Subcutaneous abdominal adipose tissue (tissue), 5 donors: ENCODE results near the gene MS4A4E.

Source experiments
- H3K27ac ChIP-seq: one replicate; pipeline ENCODE4 v1.7.0; 2013; ENCODE audit warnings: low read depth, mild to moderate bottlenecking, inconsistent platforms, low read length, moderate library complexity
- H3K27me3 ChIP-seq, 5 donors: one replicate each; pipeline ENCODE4 v1.7.0; 2013; ENCODE audit warnings: low read length in 5 of 5, inconsistent platforms in 1 of 5; ENCODE audit not compliant: control insufficient read depth in 5 of 5, insufficient read depth in 4 of 5
- H3K36me3 ChIP-seq, 5 donors: one replicate each; pipeline ENCODE4 v1.7.0; 2013; ENCODE audit warnings: low read length in 5 of 5; ENCODE audit not compliant: control insufficient read depth in 5 of 5, insufficient read depth in 5 of 5
- H3K4me1 ChIP-seq, 5 donors: one replicate each; pipeline ENCODE4 v1.7.0; 2013; ENCODE audit warnings: low read length in 5 of 5, mild to moderate bottlenecking in 3 of 5, moderate library complexity in 1 of 5; ENCODE audit not compliant: control insufficient read depth in 5 of 5, insufficient read depth in 5 of 5
- H3K4me3 ChIP-seq, 5 donors: one replicate each; pipeline ENCODE4 v1.7.0; 2013; ENCODE audit warnings: low read length in 5 of 5, low read depth in 1 of 5
- H3K9ac ChIP-seq, 5 donors: one replicate each; pipeline ENCODE4 v1.7.0; 2013; ENCODE audit warnings: low read length in 5 of 5, mild to moderate bottlenecking in 4 of 5, moderate library complexity in 3 of 5
- H3K9me3 ChIP-seq, 5 donors: one replicate each; pipeline ENCODE4 v1.7.0; 2013; ENCODE audit warnings: low read length in 5 of 5; ENCODE audit not compliant: control insufficient read depth in 5 of 5
- donor health status: healthy.
- donor health status: healthy.
- donor health status: healthy.
- donor health status: healthy.
- donor health status: healthy.

The MS4A4E gene

GRCh38 chr11:60230681-60231080 is 12.3 kb downstream of the MS4A4E start:
- Histone ChIP-seq H3K4me3 (no peak overlapping the region), H3K36me3 (no peaks in the 10 kb centered on the region), H3K27ac (no peak overlapping the region), H3K27me3 (no peaks in the 10 kb centered on the region), H3K9me3 (peaks cover 0 to 4% (median 0%) of the 10 kb centered on the region in 5 donors), H3K9ac (no peak overlapping the region), H3K4me1 (peaks cover 0 to 3% (median 0%) of the 10 kb centered on the region in 5 donors)

DNA sequence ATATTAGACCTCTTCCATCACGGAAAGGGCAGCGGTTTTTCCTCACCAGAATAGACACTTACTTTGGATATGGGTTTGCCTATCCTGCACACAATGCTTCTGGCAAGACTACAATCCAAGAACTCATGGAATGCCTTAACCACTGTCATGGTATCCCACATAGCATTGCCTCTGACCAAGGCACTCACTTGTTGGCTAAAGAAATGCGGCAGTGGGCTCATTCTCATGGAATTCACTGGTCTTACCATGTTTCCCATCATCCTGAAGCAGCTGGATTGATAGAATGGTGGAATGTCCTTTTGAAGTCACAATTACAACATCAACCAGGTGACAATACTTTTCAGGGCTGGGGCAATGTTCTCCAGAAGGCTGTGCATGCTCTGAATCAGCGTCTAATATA is 20.8 kb downstream of the MS4A4E start:
- Histone ChIP-seq H3K9me3 (no peaks in the 10 kb centered on the region), H3K27ac (no peak overlapping the region), H3K9ac (no peak overlapping the region)

DNA sequence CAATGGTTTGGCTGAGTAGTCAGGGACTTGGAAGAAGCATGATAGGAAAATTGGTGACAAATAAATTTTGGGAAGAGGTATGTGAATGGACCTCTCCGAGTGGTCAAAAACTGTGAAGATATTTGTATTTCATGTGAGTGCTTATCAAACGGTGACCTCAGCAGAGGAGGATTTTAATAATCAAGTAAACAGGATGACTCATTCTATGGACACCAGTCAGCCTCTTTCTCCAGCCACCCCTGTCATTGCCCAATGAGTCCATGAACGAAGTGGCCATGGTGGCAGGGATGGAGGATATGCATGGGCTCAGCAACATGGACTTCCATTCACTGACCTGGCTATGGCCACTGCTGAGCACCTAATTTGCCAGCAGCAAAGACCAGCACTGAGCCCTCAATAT is 21.2 kb downstream of the MS4A4E start:
- Histone ChIP-seq H3K27ac (no peak overlapping the region), H3K36me3 (no peaks in the 10 kb centered on the region)

More for the DNA sequence above, 20.8 kb downstream of the MS4A4E start:
- H3K4me3 ChIP-seq: no peak overlapping the region
- H3K4me1 ChIP-seq: no peaks in the 10 kb centered on the region
- H3K27me3 ChIP-seq: no peaks in the 10 kb centered on the region
- no peaks in the 10 kb centered on the region for H3K36me3 ChIP-seq

GRCh38 chr11:60221181-60221580 is 21.8 kb downstream of the MS4A4E start:
- no peaks in the 10 kb centered on the region for H3K9me3 ChIP-seq
- no peak overlapping the region for H3K9ac ChIP-seq
- H3K36me3 ChIP-seq: no peaks in the 10 kb centered on the region
- H3K27ac ChIP-seq: no peak overlapping the region
- H3K27me3 ChIP-seq: no peaks in the 10 kb centered on the region
- no peaks in the 10 kb centered on the region for H3K4me1 ChIP-seq
- no peak overlapping the region for H3K4me3 ChIP-seq

More for the DNA sequence above, 21.2 kb downstream of the MS4A4E start:
- H3K27me3 ChIP-seq: no peaks in the 10 kb centered on the region
- no peak overlapping the region for H3K9ac ChIP-seq
- H3K9me3 ChIP-seq: no peaks in the 10 kb centered on the region
- no peaks in the 10 kb centered on the region for H3K4me1 ChIP-seq
- H3K4me3 ChIP-seq: no peak overlapping the region

DNA sequence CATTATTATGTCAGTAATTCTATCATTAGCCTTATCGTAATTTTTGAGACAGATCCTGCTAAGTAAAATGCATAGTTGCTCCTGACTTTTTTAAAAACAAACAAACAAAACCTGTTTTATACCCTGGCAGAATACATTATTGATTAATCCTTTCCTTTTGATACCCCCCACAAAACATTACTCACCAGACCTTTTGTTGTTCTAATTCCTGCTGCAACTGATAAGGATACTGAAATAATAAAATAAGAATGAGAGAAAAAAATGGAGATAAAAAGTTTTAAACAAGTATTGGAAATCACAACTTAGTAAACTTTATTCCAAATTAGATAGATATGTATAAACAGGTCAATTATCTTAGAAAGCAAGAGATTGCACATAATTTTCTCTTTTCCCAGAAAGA is 28.6 kb downstream of the MS4A4E start:
- H3K27ac ChIP-seq: no peak overlapping the region
- H3K4me1 ChIP-seq: no peaks in the 10 kb centered on the region
- no peaks in the 10 kb centered on the region for H3K36me3 ChIP-seq
- no peaks in the 10 kb centered on the region for H3K9me3 ChIP-seq
- H3K27me3 ChIP-seq: no peaks in the 10 kb centered on the region
- H3K9ac ChIP-seq: no peak overlapping the region
- no peak overlapping the region for H3K4me3 ChIP-seq

- H3K4me1 ChIP-seq: no peaks in the 10 kb centered on the region
- no peak overlapping the region for H3K4me3 ChIP-seq
- H3K9me3 ChIP-seq: no peaks in the 10 kb centered on the region
- no peak overlapping the region for H3K27ac ChIP-seq
- H3K27me3 ChIP-seq: no peaks in the 10 kb centered on the region
- H3K9ac ChIP-seq: no peak overlapping the region
- peaks cover 0 to 4% (median 0%) of the 10 kb centered on the region in 5 donors for H3K36me3 ChIP-seq
These were observed 31.7 kb downstream of the MS4A4E start for GRCh38 chr11:60211206-60211605.

DNA sequence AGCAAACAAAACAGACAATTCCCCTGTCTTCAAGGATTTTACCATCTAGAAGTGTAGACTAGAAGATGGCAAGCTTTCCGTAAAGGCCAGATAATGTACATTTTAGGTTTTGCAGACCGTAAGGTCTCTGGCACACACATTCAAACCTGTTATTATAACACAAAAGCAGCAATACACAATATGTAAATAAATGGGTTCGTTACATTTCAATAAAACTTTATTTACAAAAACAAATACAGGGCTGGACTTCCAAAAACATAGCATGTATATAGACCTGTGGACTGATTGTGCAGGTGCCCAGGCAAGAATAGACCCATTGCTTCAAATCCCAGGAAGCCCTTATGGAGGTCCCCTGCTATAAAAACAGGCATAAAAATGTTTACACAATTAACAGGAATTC is 33.0 kb downstream of the MS4A4E start:
- H3K4me3 ChIP-seq: no peak overlapping the region
- H3K9ac ChIP-seq: no peak overlapping the region
- H3K27ac ChIP-seq: no peak overlapping the region
- H3K9me3 ChIP-seq: no peaks in the 10 kb centered on the region
- no peaks in the 10 kb centered on the region for H3K27me3 ChIP-seq
- H3K4me1 ChIP-seq: no peaks in the 10 kb centered on the region
- peaks cover 0 to 4% (median 0%) of the 10 kb centered on the region in 5 donors for H3K36me3 ChIP-seq

DNA sequence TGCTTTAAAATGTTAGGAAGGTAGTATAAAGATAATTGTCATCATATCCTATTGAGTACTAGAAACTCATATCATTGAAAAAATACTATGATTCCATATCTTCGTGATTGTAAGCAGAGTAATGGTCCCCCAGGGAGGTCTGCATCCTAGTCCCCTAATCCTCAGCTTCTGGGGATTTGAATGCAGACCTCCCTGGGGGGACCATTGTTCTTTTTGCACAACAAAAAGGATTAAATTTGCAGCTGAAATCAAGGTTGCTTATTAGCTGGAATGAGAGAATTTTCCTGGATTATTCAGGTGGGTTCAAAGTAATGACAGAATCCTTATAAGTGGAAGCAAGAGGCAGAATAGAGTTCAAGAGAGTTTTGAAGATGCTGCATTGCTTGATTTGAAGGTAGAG is 34.0 kb downstream of the MS4A4E start:
- H3K36me3 ChIP-seq: peaks cover 0 to 4% (median 0%) of the 10 kb centered on the region in 5 donors

DNA sequence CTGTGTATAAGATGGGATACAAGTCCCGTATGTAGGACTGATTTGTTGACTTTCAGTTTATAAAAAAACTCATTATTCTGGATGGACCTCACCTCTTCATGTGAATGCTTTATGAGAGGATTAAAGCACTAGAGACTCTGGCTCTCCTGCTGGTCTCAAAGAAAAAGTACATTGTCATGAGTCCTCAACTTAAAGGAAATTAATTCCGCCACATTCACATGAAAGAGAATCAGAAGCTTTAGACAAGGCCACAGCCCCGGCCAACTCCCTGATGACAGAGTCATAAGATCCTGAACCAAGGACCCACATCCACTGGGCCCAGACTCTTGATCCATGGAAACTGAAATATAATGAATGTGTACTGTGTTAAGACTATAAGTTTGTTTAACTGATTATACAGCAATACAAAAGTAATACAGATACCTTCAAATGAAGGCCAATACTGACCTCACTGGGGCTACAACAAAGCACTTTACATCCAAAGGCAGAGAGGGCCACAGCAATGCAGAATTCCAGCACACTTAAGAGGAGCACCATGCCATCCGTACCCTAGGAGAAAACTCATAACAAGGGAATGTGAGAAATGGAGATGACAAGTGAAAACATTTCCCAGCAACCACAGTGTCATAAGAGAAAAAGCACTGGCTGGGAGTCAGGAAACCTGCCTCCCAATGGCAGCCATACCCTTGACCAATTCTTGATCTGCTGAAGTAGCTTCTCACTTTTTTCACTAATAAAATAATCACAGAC is 34.6 kb downstream of the MS4A4E start:
- Histone ChIP-seq H3K27ac (no peak overlapping the region), H3K27me3 (no peaks in the 10 kb centered on the region), H3K4me1 (no peaks in the 10 kb centered on the region), H3K9me3 (no peaks in the 10 kb centered on the region), H3K9ac (no peak overlapping the region), H3K36me3 (peaks cover 0 to 4% (median 0%) of the 10 kb centered on the region in 5 donors), H3K4me3 (no peak overlapping the region)

More for the DNA sequence above, 34.0 kb downstream of the MS4A4E start:
- Histone ChIP-seq H3K27me3 (no peaks in the 10 kb centered on the region), H3K4me3 (no peak overlapping the region), H3K4me1 (no peaks in the 10 kb centered on the region), H3K27ac (no peak overlapping the region), H3K9me3 (no peaks in the 10 kb centered on the region), H3K9ac (no peak overlapping the region)

DNA sequence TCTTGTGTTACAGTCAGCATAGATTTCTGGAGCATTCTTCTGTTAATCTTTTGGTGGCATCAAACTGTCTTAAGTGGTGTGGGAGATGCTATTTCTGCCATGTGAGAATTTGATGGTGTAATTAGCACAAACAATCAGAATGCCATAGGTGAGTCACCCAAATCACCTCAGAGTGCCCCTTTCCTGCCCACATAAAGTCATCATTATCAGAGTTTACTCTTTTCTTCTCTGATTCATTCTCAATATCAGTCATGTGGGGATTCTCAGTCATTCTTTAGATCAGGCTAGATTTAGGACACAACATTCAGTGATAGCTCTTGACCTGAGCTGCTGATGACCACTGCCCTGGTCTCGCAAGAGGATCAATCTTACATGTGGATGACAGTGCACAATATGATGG is 36.3 kb downstream of the MS4A4E start:
- Histone ChIP-seq H3K27me3 (no peaks in the 10 kb centered on the region), H3K4me3 (no peak overlapping the region), H3K36me3 (peaks cover 0 to 4% (median 0%) of the 10 kb centered on the region in 5 donors), H3K27ac (no peak overlapping the region), H3K4me1 (no peaks in the 10 kb centered on the region), H3K9ac (no peak overlapping the region), H3K9me3 (peaks cover 0 to 3% (median 0%) of the 10 kb centered on the region in 5 donors)
